ENCODE data around the gene HNRNPD.
"Not testable (repeated sequence)": the region's sequence is repeated elsewhere in the genome, so short reads cannot be mapped to it uniquely, and the experiment has no call there.

DNA sequence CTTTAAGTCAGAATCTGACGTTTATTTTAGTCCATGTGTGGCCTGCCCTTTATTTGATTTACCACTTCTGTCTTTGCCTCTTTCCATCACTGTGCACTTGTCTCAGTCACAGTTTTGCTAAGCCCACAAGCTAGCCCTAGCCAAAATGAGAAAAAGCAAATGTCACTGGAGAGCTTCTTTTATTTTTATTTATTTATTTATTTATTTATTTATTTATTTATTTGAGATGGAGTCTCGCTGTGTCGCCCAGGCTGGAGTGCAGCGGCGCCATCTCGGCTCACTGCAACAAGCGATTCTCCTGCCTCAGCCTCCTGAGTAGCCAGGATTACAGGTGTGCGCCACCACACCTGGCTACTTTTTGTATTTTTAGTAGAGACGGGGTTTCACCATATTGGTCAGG lies 16.3 kb upstream of the HNRNPD start:
- TF ChIP-seq, protein P1, sequence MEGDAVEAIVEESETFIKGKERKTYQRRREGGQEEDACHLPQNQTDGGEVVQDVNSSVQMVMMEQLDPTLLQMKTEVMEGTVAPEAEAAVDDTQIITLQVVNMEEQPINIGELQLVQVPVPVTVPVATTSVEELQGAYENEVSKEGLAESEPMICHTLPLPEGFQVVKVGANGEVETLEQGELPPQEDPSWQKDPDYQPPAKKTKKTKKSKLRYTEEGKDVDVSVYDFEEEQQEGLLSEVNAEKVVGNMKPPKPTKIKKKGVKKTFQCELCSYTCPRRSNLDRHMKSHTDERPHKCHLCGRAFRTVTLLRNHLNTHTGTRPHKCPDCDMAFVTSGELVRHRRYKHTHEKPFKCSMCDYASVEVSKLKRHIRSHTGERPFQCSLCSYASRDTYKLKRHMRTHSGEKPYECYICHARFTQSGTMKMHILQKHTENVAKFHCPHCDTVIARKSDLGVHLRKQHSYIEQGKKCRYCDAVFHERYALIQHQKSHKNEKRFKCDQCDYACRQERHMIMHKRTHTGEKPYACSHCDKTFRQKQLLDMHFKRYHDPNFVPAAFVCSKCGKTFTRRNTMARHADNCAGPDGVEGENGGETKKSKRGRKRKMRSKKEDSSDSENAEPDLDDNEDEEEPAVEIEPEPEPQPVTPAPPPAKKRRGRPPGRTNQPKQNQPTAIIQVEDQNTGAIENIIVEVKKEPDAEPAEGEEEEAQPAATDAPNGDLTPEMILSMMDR (IDR thresholded peaks at IDR 0.05), result not testable (repeated sequence)
- not testable (repeated sequence) for TF ChIP-seq POLR2A (IDR thresholded peaks at IDR 0.05)
